Transverse colon (tissue), 4 donors: Measurements from ENCODE around the gene PRR5L. TPM values are rescaled to one million over a fixed set of nuclear protein-coding genes. Genes with fewer than 3 reads are reported as not detected.

Source experiments
- DNase-seq: peaks from one replicate; pipeline ENCODE4 v3.0.0-alpha.2; 2019
- H3K27ac ChIP-seq, 4 donors: fragments of 200-600 bp; sonication (generic); 2 replicates each; pipeline ENCODE4 v1.5.1; 2016 to 2018; ENCODE audit warnings: inconsistent platforms in 4 of 4
- H3K27me3 ChIP-seq: fragments of 200-600 bp; sonication (generic); 2 replicates; pipeline ENCODE4 v1.5.1; 2017; ENCODE audit warnings: inconsistent platforms
- H3K36me3 ChIP-seq, 4 donors: fragments of 200-600 bp; sonication (generic); 2 replicates each; pipeline ENCODE4 v1.5.1; 2017 to 2019; ENCODE audit warnings: inconsistent platforms in 4 of 4
- H3K4me1 ChIP-seq, 4 donors: fragments of 200-600 bp; sonication (generic); 2 replicates each; pipeline ENCODE4 v1.5.1; 2017 to 2020; ENCODE audit warnings: inconsistent platforms in 4 of 4
- H3K4me3 ChIP-seq, 4 donors: fragments of 200-600 bp; sonication (generic); 1 replicate in 1 of 4; 2 replicates in 3 of 4; pipeline versions ENCODE4 v1.5.1 to v1.6.1; 2017 to 2019; ENCODE audit warnings: inconsistent platforms in 4 of 4
- H3K9me3 ChIP-seq, 2 donors: fragments of 200-600 bp; sonication (generic); 2 replicates each; pipeline ENCODE4 v1.5.1; 2017 to 2019; ENCODE audit warnings: inconsistent platforms in 2 of 2
- EP300 ChIP-seq: sonication (generic); formaldehyde crosslinking; IDR thresholded peaks from one replicate; pipeline ENCODE4 v1.6.1; 2017; ENCODE audit warnings: antibody characterized with exemption, low read depth
- POLR2A ChIP-seq: fragments of 450-650 bp; IDR thresholded peaks from one replicate; pipeline ENCODE4 v1.6.1; 2016; ENCODE audit warnings: antibody characterized with exemption, mild to moderate bottlenecking, moderate library complexity
- POLR2AphosphoS5 ChIP-seq, 3 donors: sonication (generic); formaldehyde crosslinking; IDR thresholded peaks; one replicate each; pipeline ENCODE4 v1.6.1; 2016; ENCODE audit warnings: antibody characterized with exemption in 3 of 3
- WGBS, 2 donors: methylation state at CpG; one replicate each; pipeline ENCODE4 v1.1.5; 2018; ENCODE audit warnings: low coverage in 1 of 2; 5-methylcytosine and 5-hydroxymethylcytosine counted together
- in situ Hi-C, 4 donors: fragments of 200-750 bp; cut with MboI; loops; one replicate each; pipeline versions ENCODE4 v1.15.0 to v1.15.1; 2017; ENCODE audit warnings: low sequenced_read_pairs in 3 of 4, low pct_ligation_motif_present in 1 of 4, low pct_unique_long_range_greater_than_20kb in 1 of 4
- intact Hi-C: fragments of 100-400 bp; cut with DNase I; formaldehyde crosslinking; loops from one replicate; pipeline ENCODE4 v1.15.1; 2023; ENCODE audit warnings: low total_unique reads
- total RNA-seq, 4 donors: library from RNA; depleted of rRNA; stranded (reverse); fragments of >200 nt; gene quantifications; one replicate each; pipeline ENCODE4 v1.1.0, GENCODE V29; 2016
- TF ChIP-seq, protein P1 (sequence below), 5 experiments: fragments of 200-600 bp in 3 of 5; fragments of 450-650 bp in 2 of 5; sonication (generic) in 3 of 5; IDR thresholded peaks; 1 replicate in 2 of 5; 2 replicates in 3 of 5; pipeline ENCODE4 v1.5.1; 2016 to 2017; ENCODE audit warnings: antibody characterized with exemption in 5 of 5, inconsistent platforms in 3 of 5, mild to moderate bottlenecking in 2 of 5, moderate library complexity in 1 of 5

PRR5L gene
- total RNA-seq, 4 donors from 2014 or later: 203 to 418 (median 251) TPM

DNA sequence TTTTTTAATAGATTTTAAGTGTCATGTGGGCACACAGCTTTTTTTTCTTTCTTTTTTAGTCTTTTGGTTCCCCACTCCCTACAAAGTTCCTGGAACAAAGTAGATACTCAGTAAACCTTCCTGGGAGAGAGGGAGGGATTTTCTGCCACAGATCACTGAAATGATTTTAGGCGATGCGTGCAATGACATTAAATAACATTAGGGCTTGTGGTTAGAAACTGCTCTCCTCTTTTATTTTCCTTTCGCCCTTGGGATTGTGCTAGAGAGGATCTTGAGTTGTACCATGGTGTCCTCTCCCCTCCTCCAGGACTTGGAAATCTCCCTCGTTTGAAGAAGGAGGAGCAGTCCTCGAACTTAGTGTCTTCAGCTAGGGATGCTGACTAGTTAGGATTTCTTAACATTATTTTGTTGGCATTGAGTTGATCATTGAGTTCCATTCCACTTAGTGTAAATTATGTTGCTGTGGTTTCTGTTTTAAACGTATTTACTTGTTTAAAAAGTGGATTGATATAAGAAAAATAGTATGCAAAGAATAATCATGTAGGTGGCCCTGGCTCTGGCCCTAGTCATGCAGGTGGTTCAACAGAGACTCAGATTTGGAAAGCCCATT lies 125.6 kb downstream of the PRR5L start:
- no peak for DNase-seq
- in situ Hi-C loops: no loop called here
- no peaks in the 10 kb centered on the region for H3K27me3 ChIP-seq
- 63 to 73% methylated on average over 6 of the region's 6 CpGs for WGBS, 2 donors
- peak overlapping the region in 3 of 4 donors; percentile 0 to 63 (median 19) for H3K27ac ChIP-seq
- no peak overlapping the region for H3K4me3 ChIP-seq
- TF ChIP-seq POLR2A: no peak
- no peak for TF ChIP-seq POLR2AphosphoS5 (IDR thresholded peaks at IDR 0.05)
- TF ChIP-seq EP300: no peak
- TF ChIP-seq, protein P1, sequence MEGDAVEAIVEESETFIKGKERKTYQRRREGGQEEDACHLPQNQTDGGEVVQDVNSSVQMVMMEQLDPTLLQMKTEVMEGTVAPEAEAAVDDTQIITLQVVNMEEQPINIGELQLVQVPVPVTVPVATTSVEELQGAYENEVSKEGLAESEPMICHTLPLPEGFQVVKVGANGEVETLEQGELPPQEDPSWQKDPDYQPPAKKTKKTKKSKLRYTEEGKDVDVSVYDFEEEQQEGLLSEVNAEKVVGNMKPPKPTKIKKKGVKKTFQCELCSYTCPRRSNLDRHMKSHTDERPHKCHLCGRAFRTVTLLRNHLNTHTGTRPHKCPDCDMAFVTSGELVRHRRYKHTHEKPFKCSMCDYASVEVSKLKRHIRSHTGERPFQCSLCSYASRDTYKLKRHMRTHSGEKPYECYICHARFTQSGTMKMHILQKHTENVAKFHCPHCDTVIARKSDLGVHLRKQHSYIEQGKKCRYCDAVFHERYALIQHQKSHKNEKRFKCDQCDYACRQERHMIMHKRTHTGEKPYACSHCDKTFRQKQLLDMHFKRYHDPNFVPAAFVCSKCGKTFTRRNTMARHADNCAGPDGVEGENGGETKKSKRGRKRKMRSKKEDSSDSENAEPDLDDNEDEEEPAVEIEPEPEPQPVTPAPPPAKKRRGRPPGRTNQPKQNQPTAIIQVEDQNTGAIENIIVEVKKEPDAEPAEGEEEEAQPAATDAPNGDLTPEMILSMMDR (IDR thresholded peaks at IDR 0.05): no peak
- intact Hi-C loops: no loop called here
- H3K9me3 ChIP-seq: no peaks in the 10 kb centered on the region
- peaks cover 0 to 8% (median 3%) of the 10 kb centered on the region in 4 donors for H3K36me3 ChIP-seq
- peaks cover 0 to 19% (median 2%) of the 10 kb centered on the region in 4 donors for H3K4me1 ChIP-seq

DNA sequence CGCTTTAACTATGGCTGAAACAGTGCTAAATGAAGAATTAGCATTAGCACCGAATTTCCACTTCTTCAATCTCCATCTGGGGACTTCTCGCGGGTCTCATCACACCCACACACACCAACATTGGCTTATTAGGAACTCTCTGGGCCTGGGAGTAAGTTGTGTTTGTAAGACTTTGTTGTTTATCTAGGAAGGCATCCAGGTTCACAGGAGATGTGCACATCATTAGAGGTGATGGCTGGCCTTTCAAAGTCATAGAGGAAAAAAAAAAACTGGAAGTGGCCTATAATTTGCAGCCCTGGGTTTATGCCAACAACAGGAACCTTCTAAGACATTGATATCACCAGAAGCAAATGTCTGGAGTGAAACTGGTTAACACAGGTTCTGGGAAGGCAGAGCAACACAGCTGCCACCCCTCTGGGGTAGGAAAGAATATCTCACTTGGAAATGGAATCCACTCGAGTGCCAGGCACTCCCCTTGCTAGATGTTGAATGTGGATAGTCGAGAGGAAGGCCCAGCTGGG lies 129.5 kb downstream of the PRR5L start:
- 55 to 81% methylated on average over 4 to 6 of the region's 6 CpGs for WGBS, 2 donors
- Histone ChIP-seq H3K36me3 (peaks cover 0 to 5% (median 0%) of the 10 kb centered on the region in 4 donors), H3K27me3 (no peaks in the 10 kb centered on the region), H3K4me3 (no peak overlapping the region), H3K27ac (no peak overlapping the region), H3K4me1 (peaks cover 0 to 15% (median 2%) of the 10 kb centered on the region in 4 donors), H3K9me3 (no peaks in the 10 kb centered on the region)
- no peak for TF ChIP-seq POLR2A
- no peak for TF ChIP-seq POLR2AphosphoS5 (IDR thresholded peaks at IDR 0.05)
- no peak for TF ChIP-seq EP300
- TF ChIP-seq, protein P1 (IDR thresholded peaks at IDR 0.05): no peak
- in situ Hi-C loops: no loop called here
- DNase-seq: no peak
- intact Hi-C loops: no loop called here

DNA sequence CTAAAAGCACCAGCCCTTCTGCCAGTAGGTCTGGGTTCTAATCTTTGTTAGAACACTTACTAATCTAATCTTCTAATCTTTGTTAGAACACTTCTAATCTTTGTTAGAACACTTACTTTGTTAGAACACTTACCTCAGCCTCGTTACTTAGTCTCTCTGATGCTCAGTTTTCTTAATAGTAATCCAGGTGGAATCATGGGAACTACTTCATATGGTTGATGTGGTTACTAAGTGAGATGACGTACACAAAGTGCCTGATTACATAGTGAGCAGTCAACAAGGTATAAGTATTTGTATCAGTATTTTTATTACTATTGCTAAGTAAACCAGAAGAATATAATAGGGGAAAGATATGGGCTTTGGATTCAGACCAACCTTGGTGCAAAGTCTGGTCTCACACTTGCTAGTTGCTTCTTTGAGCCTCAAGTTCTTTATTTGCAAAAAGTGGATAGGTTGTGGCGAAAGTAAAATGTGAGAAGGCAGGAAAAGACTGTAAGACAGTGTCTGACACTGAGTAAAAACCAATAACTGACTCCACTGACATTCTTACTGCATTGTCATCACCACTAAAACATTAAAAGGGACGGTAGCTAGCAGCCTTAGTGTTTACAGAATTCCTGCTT lies 130.2 kb downstream of the PRR5L start:
- Histone ChIP-seq H3K27ac (no peak overlapping the region), H3K4me3 (no peak overlapping the region), H3K27me3 (no peaks in the 10 kb centered on the region), H3K36me3 (peaks cover 0 to 5% (median 0%) of the 10 kb centered on the region in 4 donors), H3K4me1 (peaks cover 0 to 9% (median 5%) of the 10 kb centered on the region in 4 donors), H3K9me3 (no peaks in the 10 kb centered on the region)
- in situ Hi-C loops (no loop called here), intact Hi-C loops (no loop called here)
- DNase-seq: no peak
- TF ChIP-seq, protein P1 (IDR thresholded peaks at IDR 0.05): no peak
- TF ChIP-seq POLR2AphosphoS5 (IDR thresholded peaks at IDR 0.05): no peak
- no peak for TF ChIP-seq POLR2A
- TF ChIP-seq EP300: no peak
- WGBS, 2 donors: 79 to 81% methylated on average over 4 of the region's 4 CpGs

DNA sequence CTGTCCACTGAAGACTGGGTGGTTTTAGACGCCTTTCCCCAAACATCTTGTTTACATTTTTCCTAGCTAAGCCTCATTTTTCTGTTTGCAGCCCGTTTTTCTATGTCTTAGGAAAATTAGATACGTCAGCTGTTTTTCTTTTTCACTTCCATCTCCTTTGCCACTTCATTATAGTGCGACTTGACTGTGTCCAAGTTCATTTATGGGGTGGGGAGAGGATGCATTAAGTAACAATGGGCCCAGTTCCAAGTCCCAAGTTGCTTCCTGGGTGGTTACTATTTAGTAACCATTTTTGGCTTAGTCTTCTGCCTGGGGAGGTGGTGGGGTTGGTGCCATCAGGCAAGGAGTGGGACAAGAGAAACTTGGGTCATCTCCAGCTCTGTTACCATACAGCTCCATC lies 131.0 kb downstream of the PRR5L start:
- Histone ChIP-seq H3K9me3 (no peaks in the 10 kb centered on the region), H3K27me3 (no peaks in the 10 kb centered on the region), H3K4me3 (no peak overlapping the region), H3K27ac (no peak overlapping the region), H3K36me3 (peaks cover 0 to 4% (median 0%) of the 10 kb centered on the region in 4 donors), H3K4me1 (peaks cover 0 to 6% (median 2%) of the 10 kb centered on the region in 4 donors)
- WGBS, 2 donors: 54 to 75% methylated on average over 4 of the region's 4 CpGs
- no peak for DNase-seq
- TF ChIP-seq EP300: no peak
- TF ChIP-seq, protein P1 (IDR thresholded peaks at IDR 0.05): no peak
- TF ChIP-seq POLR2A: no peak
- no peak for TF ChIP-seq POLR2AphosphoS5 (IDR thresholded peaks at IDR 0.05)
- in situ Hi-C loops: no loop called here
- intact Hi-C loops: no loop called here
